Measurements from ENCODE around the gene ATOH8.
"Not testable (repeated sequence)": the region's sequence is repeated elsewhere in the genome, so short reads cannot be mapped to it uniquely, and the experiment has no call there.

The ATOH8 gene

GRCh38 chr2:85828725-85829124 lies 74.9 kb downstream of the ATOH8 start:
- intact Hi-C loops (cut with DNase I; ENCODE audit: low total_unique reads), result no loop called here
- Histone ChIP-seq H3K27ac (no peak overlapping the region), H3K9me3 (no peaks in the 10 kb centered on the region), H3K4me3 (no peak overlapping the region), H3K27me3 (no peaks in the 10 kb centered on the region), H3K36me3 (no peaks in the 10 kb centered on the region), H3K4me1 (peaks cover 0 to 9% (median 7%) of the 10 kb centered on the region in 4 donors)
- no peak for TF ChIP-seq CTCF (IDR thresholded peaks at IDR 0.05)
- DNase-seq, result no peak

- H3K4me3 ChIP-seq; H3K4me1 ChIP-seq; H3K36me3 ChIP-seq; H3K27ac ChIP-seq; DNase-seq; intact Hi-C loops (cut with DNase I; ENCODE audit: low total_unique reads); H3K27me3 ChIP-seq; H3K9me3 ChIP-seq: not testable (repeated sequence)
Observed at GRCh38 chr2:85829394-85829793, 75.6 kb downstream of the ATOH8 start.

- H3K4me3 ChIP-seq, result no peak overlapping the region
- no peaks in the 10 kb centered on the region for H3K27me3 ChIP-seq
- no peaks in the 10 kb centered on the region for H3K36me3 ChIP-seq
- intact Hi-C loops (cut with DNase I; ENCODE audit: low total_unique reads), result no loop called here
- no peak for TF ChIP-seq CTCF (IDR thresholded peaks at IDR 0.05)
- no peak for DNase-seq
- no peaks in the 10 kb centered on the region for H3K9me3 ChIP-seq
- peaks cover 0 to 9% (median 7%) of the 10 kb centered on the region in 4 donors for H3K4me1 ChIP-seq
- no peak overlapping the region for H3K27ac ChIP-seq
Observed at GRCh38 chr2:85830645-85831044, 76.9 kb downstream of the ATOH8 start.

GRCh38 chr2:85831735-85832134 lies 77.9 kb downstream of the ATOH8 start:
- intact Hi-C loops (cut with DNase I; ENCODE audit: low total_unique reads), result no loop called here

GRCh38 chr2:85834466-85834865 lies 80.7 kb downstream of the ATOH8 start:
- Histone ChIP-seq H3K36me3 (peaks cover 0 to 2% (median 0%) of the 10 kb centered on the region in 3 donors), H3K27me3 (no peaks in the 10 kb centered on the region), H3K27ac (no peak overlapping the region), H3K4me1 (no peaks in the 10 kb centered on the region), H3K4me3 (no peak overlapping the region), H3K9me3 (no peaks in the 10 kb centered on the region)
- DNase-seq, result no peak
- intact Hi-C loops (cut with DNase I; ENCODE audit: low total_unique reads), result no loop called here
- TF ChIP-seq CTCF (IDR thresholded peaks at IDR 0.05), result no peak

More at GRCh38 chr2:85831735-85832134, 77.9 kb downstream of the ATOH8 start:
- no peak for TF ChIP-seq CTCF (IDR thresholded peaks at IDR 0.05)
- peaks cover 0 to 9% (median 7%) of the 10 kb centered on the region in 4 donors for H3K4me1 ChIP-seq
- H3K27ac ChIP-seq, result no peak overlapping the region
- no peaks in the 10 kb centered on the region for H3K36me3 ChIP-seq
- H3K4me3 ChIP-seq, result no peak overlapping the region
- no peak for DNase-seq
- no peaks in the 10 kb centered on the region for H3K9me3 ChIP-seq
- no peaks in the 10 kb centered on the region for H3K27me3 ChIP-seq

Measured in tibial artery (tissue), 4 donors.